Esophagus squamous epithelium (tissue), 4 donors: ENCODE results near the gene MYOZ2.

Source experiments
- CTCF ChIP-seq, 6 experiments: fragments of 450-650 bp in 4 of 6; fragments of 200-600 bp in 2 of 6; sonication (generic) in 2 of 6; IDR thresholded peaks; one replicate each; pipeline ENCODE4 v1.5.1; 2016 to 2019; ENCODE audit warnings: antibody characterized with exemption in 6 of 6, mild to moderate bottlenecking in 4 of 6, moderate library complexity in 4 of 6
- POLR2A ChIP-seq, 4 donors: fragments of 450-650 bp; IDR thresholded peaks; one replicate each; pipeline ENCODE4 v1.6.1; 2017; ENCODE audit warnings: antibody characterized with exemption in 4 of 4, mild to moderate bottlenecking in 4 of 4, moderate library complexity in 3 of 4

- TF ChIP-seq POLR2A (IDR thresholded peaks at IDR 0.05) (no peak), CTCF (IDR thresholded peaks at IDR 0.05) (no peak)
Observed at GRCh38 chr4:119209077-119209476, 73.4 kb downstream of the MYOZ2 start.
